ENCODE data around the gene PRR9. TPM values are rescaled to one million over a fixed set of nuclear protein-coding genes. Genes with fewer than 3 reads are reported as not detected.

PRR9 gene
- total and polyA plus RNA-seq, 2 of the 8 experiments (the other 6 are each of a cell fraction or from before 2014, with no cell fraction given), result not detected

DNA sequence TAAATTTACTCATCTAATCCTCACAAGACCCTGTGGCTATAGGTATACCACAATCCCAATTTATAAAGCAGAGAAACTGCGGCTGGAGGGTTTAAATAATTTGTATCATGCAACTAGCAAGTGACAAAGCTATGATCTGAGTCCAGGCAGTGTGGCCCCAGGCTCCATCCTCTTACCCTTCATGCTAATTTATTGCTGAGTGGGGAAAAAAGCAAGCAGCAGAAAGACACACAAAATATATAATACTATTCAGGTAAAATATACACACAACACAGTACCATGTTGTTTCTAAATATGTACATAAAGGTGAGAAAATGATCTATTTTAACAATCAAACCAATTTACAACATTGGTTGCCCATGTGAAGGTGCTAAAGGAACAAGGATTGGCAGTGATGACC is 24.8 kb downstream of the PRR9 start:
- TF ChIP-seq GABPA (IDR thresholded peaks at IDR 0.05; ENCODE audit: borderline replicate concordance, insufficient read depth, low read length) (no peak), KDM1A (IDR thresholded peaks at IDR 0.05; ENCODE audit: borderline replicate concordance, low read length) (no peak), EGR1 (IDR thresholded peaks at IDR 0.05; ENCODE audit: borderline replicate concordance, low read depth, low read length) (no peak), TAF7 (optimal IDR thresholded peaks at IDR 0.05; ENCODE audit: borderline replicate concordance, low read depth, low read length) (no peak), KDM4A (IDR thresholded peaks at IDR 0.05; ENCODE audit: low read depth, low read length, severe bottlenecking) (no peak), SIN3A (conservative IDR thresholded peaks at IDR 0.05 in 1 of 2, IDR thresholded peaks at IDR 0.05 in 1 of 2; ENCODE audit: low read depth in 1 of 2, low read length in 2 of 2) (no peak)
- TF ChIP-seq, protein P1, sequence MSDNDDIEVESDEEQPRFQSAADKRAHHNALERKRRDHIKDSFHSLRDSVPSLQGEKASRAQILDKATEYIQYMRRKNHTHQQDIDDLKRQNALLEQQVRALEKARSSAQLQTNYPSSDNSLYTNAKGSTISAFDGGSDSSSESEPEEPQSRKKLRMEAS (IDR thresholded peaks at IDR 0.05), result no peak

More for the DNA sequence above, 24.8 kb downstream of the PRR9 start:
- H3K9ac ChIP-seq (replicated peaks in 1 of 4; ENCODE audit: extremely low read depth in 1 of 4, low read depth in 3 of 4, low read length in 3 of 4), result no peak overlapping the region
- H2BK120ac ChIP-seq (replicated peaks; ENCODE audit: low read depth, low read length), result no peak overlapping the region
- no peaks in the 10 kb centered on the region for H4K20me1 ChIP-seq (replicated peaks in 1 of 2; ENCODE audit: control insufficient read depth in 1 of 2, insufficient read depth in 2 of 2, low read length in 2 of 2)
- H4K91ac ChIP-seq (replicated peaks; ENCODE audit: insufficient read length, low read length), result no peak overlapping the region
- H3K36me3 ChIP-seq (ENCODE audit: control insufficient read depth in 2 of 4, insufficient read depth in 4 of 4, low read length in 3 of 4), result no peaks in the 10 kb centered on the region
- no peak overlapping the region for H3K18ac ChIP-seq (ENCODE audit: extremely low read depth, low read length)
- DNase-seq (ENCODE audit: low read depth in 1 of 2, low spot score in 2 of 2) (no peak), FAIRE-seq (no peak)
- no peak overlapping the region for H3K23ac ChIP-seq (ENCODE audit: insufficient read length)
- 85% methylated on average over 1 of the region's 1 CpG; no CpG with 5 or more reads in 1 of the 2 experiments for WGBS, 2 experiments (ENCODE audit: extremely low coverage in 1 of 2, insufficient coverage in 1 of 2, insufficient read length in 1 of 2, insufficient replicate concordance in 2 of 2, low coverage in 1 of 2, low lambda C conversion rate in 2 of 2, missing lambda C conversion rate in 1 of 2)
- H3K4me3 ChIP-seq (ENCODE audit: extremely low read depth in 1 of 4, insufficient read depth in 2 of 4, low read depth in 3 of 4, low read length in 4 of 4), result no peak overlapping the region
- no peak overlapping the region for H4K8ac ChIP-seq (ENCODE audit: extremely low read depth, insufficient read depth, low read length)
- H3K14ac ChIP-seq (ENCODE audit: insufficient read length), result no peak overlapping the region
- H4K5ac ChIP-seq (ENCODE audit: insufficient read length, low read depth, low read length), result no peak overlapping the region
- H3K4ac ChIP-seq (replicated peaks; ENCODE audit: insufficient read length, low read depth, low read length), result no peak overlapping the region
- peaks cover 10% of the 10 kb centered on the region; the same call in 1 of the 2 replicates for H3K23me2 ChIP-seq (ENCODE audit: low read depth, low read length)
- no peak overlapping the region for H2BK20ac ChIP-seq (ENCODE audit: low read length)
- no peak overlapping the region for H3K4me2 ChIP-seq (ENCODE audit: insufficient read depth in 1 of 2, low read depth in 2 of 2, low read length in 2 of 2)
- ChIA-PET CTCF (ENCODE audit: partially characterized antibody) (interaction anchor here (0.9 kb wide), 1 partner anchor 783 kb away, joined by 3 read pairs; no protein-coding TSS in a partner anchor), POLR2A (ENCODE audit: partially characterized antibody) (no interaction called here)
- H2AK5ac ChIP-seq (ENCODE audit: low read depth, low read length), result no peak overlapping the region
- peaks cover 2% of the 10 kb centered on the region in 2 experiments; a peak in 2 of 4 replicates for H3K9me3 ChIP-seq (ENCODE audit: insufficient read depth in 2 of 2, low read depth in 1 of 2, low read length in 1 of 2)
- no peak overlapping the region for H3K56ac ChIP-seq (replicated peaks; ENCODE audit: insufficient read length, low read depth, low read length)
- H2BK12ac ChIP-seq (ENCODE audit: low read depth, low read length), result no peak overlapping the region
- H3K79me1 ChIP-seq (ENCODE audit: low read depth, low read length), result no peaks in the 10 kb centered on the region
- H3K4me1 ChIP-seq (replicated peaks in 1 of 4; ENCODE audit: control insufficient read depth in 3 of 4, insufficient read depth in 4 of 4, low read length in 3 of 4), result no peaks in the 10 kb centered on the region
- no peaks in the 10 kb centered on the region for H3K27me3 ChIP-seq (replicated peaks in 1 of 4; ENCODE audit: control insufficient read depth in 3 of 4, extremely low read depth in 1 of 4, insufficient read depth in 3 of 4, low read length in 3 of 4)
- H3K79me2 ChIP-seq (ENCODE audit: control insufficient read depth in 1 of 2, insufficient read depth in 2 of 2, low read length in 2 of 2), result no peaks in the 10 kb centered on the region
- H2BK5ac ChIP-seq (ENCODE audit: low read depth, low read length), result no peak overlapping the region
- H3K27ac ChIP-seq (ENCODE audit: low read depth, low read length), result no peak overlapping the region
- no peak overlapping the region for H2AFZ ChIP-seq (ENCODE audit: low read length)
- no peak overlapping the region for H2BK15ac ChIP-seq (ENCODE audit: low read length)

All from H1 (cell line).